T-helper 22 cell (primary cell): ENCODE results near the gene NDUFA11.
A peak's percentile ranks its signal among the peaks of the same experiment; 100 is the strongest.

Experiments used
- DNase-seq: peaks from one replicate; pipeline ENCODE4 v3.0.0-alpha.2; 2020; ENCODE audit warnings: low read depth

Gene NDUFA11

GRCh38 chr19:5908773-5909442 is 5.3 kb upstream of the NDUFA11 start:
- no peak for DNase-seq

- DNase-seq, result no peak
Observed at GRCh38 chr19:5907241-5907640, 3.7 kb upstream of the NDUFA11 start.

- DNase-seq, result no peak
Observed at GRCh38 chr19:5905114-5905778, 1.7 kb upstream of the NDUFA11 start.

- DNase-seq, result peak; percentile 100
Observed at GRCh38 chr19:5904352-5905113, 943 bp upstream of the NDUFA11 start, which contains the start of gene VMAC. TSS of gene VMAC (plus strand) at chr19:5904872. CDS start at chr19:5904891, 19 bp downstream.

- no peak for DNase-seq
Observed at GRCh38 chr19:5903056-5903623, 450 bp downstream of the NDUFA11 start.

GRCh38 chr19:5900976-5901375 is 2.6 kb downstream of the NDUFA11 start:
- no peak for DNase-seq

GRCh38 chr19:5899728-5900526 is 3.7 kb downstream of the NDUFA11 start:
- no peak for DNase-seq

GRCh38 chr19:5897189-5897969 is 6.2 kb downstream of the NDUFA11 start:
- DNase-seq, result no peak

- DNase-seq, result no peak
Observed at GRCh38 chr19:5896365-5897076, 7.1 kb downstream of the NDUFA11 start.

- no peak for DNase-seq
Observed at GRCh38 chr19:5895890-5896289, 7.7 kb downstream of the NDUFA11 start.

- DNase-seq, result no peak
Observed at GRCh38 chr19:5895409-5895808, 8.2 kb downstream of the NDUFA11 start.

GRCh38 chr19:5894704-5895349 is 8.8 kb downstream of the NDUFA11 start:
- no peak for DNase-seq

- no peak for DNase-seq
Observed at GRCh38 chr19:5893907-5894703, 9.5 kb downstream of the NDUFA11 start.

GRCh38 chr19:5893296-5893903 is 10.2 kb downstream of the NDUFA11 start:
- no peak for DNase-seq

- no peak for DNase-seq
Observed at GRCh38 chr19:5892772-5893275, 10.8 kb downstream of the NDUFA11 start.

GRCh38 chr19:5891938-5892771 is 11.4 kb downstream of the NDUFA11 start:
- DNase-seq, result no peak

- no peak for DNase-seq
Observed at GRCh38 chr19:5891572-5891937, 12.0 kb downstream of the NDUFA11 start.
